ENCODE data around the gene PID1.

The PID1 gene, protein sequence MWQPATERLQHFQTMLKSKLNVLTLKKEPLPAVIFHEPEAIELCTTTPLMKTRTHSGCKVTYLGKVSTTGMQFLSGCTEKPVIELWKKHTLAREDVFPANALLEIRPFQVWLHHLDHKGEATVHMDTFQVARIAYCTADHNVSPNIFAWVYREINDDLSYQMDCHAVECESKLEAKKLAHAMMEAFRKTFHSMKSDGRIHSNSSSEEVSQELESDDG

DNA sequence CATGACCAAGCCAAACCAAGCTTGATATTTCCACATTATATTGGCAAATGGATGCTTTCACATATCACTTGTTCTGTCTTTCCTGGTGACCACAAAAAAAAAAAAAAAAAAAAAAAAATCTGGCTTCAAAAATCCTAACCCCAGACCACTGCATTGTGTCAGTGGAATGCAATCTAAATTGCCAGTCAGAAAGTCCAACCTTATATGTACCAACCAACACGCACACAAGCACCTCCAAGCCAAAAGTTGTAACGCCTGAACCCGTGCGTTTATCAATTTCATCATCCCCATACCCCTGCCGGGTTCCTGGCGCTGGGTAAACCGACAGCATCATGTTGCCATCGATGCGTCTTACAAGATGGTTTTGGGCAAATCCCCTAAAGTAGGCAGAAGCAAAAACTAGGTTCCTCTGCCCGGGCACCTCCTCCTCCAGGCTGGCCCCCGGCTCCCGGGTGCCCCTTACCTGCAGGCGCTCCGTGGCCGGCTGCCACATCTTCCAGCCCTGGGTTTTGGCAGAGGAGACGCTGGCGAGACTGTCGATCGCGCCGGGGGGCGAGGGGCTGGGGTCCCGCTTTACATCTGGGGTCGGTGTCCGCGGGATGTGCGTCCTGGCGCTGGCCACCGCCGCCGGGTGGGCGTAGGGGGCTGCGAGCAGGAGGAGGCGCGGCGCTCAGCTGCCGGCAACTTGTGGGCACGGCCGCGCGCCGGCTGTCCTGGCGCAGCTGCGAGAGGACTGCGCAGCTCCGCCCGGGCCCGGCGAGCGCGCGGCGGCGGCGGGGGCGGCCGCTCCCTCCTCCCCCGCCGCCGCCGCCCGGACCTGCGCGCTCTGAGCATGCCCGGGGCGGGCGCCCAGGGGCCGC is at the start of gene PID1:
Gene PID1, minus strand, starts transcription at position 737 of the 860 bp plus-strand sequence. Its CDS starts 244 bp downstream, at position 493.
- peak; percentile 22 for DNase-seq

DNA sequence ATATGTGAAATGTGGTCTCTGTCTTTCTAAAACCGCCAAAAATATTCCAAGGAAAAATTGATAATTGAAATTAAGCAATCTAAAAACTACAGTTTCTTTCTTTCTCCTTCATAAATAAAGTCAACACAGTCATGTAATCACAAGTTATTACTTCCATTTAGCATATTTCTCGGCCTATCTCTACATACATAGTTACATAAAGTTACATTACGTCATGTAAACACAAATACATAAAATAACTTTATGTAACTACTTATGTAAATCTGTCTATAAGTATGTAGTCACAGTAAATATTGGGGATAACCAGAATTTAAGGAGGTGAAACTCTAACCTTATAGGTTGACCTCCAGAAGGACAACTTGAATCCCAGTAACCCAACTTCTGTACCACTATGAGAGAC is 48.5 kb upstream of the PID1 start:
- no peak for DNase-seq

DNA sequence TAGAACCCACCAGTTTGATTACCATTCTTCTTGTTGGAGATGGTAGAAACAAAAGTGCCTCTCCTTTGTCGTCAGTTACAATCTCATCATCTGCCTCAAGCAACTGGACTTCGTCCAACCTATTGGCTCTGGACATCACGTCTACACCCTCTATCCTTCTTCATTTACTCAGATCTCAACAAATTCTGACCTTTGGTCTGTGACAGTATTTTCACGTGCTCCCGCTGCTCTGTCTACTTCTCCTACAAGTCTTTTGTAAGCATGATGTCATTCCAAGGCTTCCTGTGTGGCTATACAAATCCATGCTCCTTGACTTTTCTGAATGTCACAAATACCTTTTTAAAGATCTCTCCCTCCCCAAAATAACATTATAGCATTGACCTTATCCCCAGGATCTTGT is 43.0 kb upstream of the PID1 start:
- DNase-seq: no peak

DNA sequence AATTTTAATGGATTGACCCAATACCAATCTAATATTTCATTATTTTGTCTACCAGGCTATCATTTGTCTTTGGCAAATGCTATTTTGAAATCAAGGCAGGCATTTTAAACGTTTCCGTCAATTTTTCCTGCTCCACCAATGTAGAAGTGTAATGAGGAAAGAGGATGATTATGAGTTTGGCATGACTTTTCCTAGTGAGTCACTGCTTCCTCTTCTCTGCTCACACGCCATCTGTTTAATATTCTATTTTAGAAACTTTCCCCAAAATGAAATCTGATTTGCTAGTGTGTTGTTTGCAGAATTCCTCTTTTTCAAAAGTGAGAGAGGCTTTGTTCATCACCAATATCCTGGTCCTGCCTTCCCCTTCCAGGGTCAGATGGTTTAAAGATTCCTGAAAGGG is 42.5 kb upstream of the PID1 start:
- DNase-seq: no peak

DNA sequence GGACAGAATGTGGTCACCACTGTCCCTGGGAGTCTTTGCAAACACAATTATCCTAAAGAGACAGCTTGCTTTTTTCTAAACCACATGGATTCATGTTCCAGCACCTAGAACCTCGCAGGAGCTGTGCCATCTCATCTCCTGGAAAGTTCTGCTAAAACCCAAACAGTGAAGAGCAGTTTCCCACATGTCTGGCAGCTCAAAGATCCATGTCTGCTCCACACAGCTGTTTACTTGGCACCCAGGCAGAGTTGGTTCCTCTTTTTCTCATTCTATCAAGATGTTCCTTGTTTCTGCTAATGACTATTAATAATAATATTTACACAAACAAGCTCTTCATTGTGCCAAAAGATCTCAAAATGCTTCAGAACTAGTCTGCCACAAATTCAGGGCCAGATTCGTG is 30.1 kb upstream of the PID1 start:
- no peak for DNase-seq

DNA sequence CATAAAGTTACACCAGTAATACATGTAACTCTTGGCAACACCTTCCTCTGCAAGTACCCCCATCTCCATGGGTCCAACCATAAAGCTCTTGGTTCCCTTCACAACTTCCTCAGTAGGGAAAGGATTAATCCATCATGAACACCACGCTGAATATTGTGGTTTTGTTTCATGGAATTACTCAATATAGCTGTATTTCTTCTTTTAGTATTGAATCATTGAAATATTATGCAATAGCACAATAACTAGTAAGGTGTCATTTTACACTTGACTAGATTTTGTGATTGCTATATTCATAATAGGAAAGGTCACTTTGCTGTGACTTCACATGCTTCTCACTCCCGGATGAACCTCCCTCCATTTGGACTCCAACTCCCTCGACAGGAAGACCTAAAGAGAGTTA is 29.7 kb upstream of the PID1 start:
- no peak for DNase-seq

DNA sequence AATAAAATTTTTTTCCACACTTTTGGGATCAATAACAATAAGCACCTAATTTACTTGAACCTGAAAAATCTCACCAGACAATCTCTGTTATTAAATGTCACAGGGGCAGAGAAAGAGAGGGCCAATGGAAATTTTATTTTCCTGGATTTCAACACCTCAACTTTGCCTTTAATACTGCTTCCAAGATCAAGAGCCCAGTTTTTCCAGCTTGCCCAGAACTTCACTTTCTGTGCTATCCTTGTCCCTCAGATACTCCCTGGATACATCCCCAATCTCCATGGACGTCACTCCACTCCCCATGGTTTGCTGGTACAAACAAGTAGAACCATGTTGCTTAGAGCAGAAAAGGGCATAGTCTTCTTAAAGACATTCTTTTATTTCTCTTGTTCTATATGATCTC is 29.3 kb upstream of the PID1 start:
- DNase-seq: no peak

DNA sequence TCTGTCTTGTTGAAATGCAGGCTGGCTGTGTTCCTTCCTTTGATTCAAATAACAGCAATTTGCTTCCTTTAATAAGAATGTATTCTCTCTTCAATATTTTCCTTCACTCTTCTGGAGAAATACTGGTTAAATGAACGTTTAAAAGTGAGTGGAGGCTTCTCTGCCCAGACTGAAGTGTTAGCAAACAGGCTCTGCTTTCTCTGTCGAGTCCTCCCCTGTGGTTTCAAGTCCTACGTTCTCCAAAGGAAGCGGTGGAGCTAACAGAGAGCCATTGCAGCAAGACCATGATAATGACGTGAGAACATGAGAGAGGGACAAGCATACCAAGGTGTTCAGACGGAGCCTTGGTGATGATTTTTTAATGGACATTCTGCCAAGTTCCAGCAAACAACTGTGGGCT is 26.2 kb upstream of the PID1 start:
- peak; percentile 11 for DNase-seq

DNA sequence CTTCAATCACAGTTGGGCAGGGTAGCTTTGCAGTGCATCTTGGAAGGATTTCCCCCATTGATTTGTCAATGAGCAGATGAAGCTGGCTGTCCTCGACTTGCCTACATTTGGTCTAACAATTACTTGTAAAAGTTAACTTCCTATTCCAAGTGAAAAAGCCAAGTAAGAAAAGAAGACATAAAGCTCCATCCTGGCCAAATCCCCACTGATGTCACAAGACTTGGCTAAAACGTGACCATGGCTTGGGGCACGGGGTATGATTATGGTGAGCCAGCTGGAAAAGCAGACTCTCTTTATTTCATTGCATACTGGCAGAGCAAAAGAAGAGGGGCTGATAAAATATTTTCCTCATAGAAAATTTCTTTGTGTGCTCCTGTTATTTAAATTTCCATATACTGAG is 25.4 kb upstream of the PID1 start:
- DNase-seq: no peak

DNA sequence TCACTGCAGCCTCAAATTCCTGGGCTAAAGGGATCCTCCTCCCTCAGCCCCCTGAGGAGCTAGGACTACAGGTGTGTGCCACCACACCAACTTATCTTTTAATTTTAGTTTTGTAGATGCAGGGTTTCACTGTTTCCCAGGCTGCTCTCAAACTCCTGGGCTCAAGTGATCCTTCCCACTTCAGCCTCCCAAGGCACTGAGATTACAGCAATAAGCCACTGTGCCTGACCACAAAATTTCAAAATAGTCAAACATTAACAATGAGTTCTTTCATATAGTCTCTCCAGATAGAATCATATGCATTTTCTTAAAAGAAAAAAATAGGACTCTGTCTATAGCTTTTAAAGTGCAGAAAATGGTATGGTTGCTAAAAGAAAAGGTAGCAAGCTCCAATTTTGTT is 24.9 kb upstream of the PID1 start:
- no peak for DNase-seq

DNA sequence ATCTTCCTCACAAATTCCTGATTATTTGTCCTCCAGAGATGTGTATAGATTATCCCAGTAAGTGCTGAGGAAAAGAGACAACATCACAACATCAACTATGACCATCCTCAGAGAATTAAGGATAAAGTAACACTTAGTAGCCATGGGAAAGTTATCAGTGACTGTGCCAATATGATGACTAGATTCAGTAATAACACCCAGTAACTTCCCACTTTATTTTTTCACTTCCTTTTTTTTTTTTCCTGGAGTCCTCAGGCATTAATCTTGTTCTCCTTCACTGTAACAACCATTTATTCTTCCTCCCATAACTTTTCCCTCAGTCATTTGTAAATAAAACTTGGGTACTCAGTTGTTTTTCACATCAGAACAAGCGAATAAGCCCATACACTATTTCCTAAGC is 16.7 kb upstream of the PID1 start:
- DNase-seq: no peak

DNA sequence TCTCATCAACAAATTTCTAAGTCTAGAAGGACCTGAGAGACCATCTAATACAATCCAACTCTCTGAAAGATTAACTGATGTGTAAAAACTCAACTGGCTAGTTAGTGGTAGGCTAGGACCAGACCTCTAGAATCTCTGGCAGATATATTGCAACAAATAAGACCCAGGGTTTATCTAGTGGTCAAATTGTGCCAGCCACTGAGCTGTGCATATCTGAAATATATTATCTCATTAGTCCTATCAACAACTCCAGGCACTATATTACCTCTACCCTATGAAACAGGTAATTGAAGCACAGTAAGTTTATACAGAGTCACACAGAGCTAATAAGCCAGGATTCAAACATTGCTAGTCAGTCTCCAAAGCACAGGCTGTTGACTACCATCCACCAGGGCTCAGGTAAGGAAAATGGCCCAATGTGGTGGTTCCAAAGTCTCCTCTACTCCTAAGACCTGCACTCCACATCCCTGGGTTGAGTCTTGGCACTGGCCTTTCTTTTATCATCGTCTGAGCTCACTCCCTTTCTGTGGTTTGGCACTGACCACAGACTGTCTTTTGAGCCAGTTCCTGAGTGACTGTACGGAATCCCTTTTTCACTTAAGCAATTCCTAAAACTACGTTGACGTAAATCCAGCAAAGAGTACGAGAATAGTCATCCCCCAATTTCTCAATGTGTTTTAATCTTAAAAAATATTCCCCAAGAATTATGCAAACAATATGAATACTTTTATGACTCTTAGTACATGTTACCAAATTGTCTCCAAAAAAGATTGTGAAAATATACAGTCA is 11.9 kb upstream of the PID1 start:
- no peak for DNase-seq

DNA sequence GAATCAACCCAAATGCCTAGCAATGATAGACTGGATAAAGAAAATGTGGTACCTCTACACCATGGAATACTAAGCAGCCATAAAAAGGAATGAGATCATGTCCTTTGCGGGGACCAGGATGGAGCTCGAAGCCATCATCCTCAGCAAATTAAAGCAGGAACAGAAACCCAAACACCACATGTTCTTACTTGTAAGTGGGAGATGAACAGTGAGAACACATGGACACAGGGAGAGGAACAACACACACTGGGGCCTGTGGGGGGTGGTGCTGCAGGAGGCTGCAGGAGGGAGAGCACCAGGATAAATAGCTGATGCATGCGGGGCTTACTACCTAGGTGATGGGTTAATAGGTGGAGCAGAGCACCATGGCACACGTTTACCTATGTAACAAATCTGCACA is 8.4 kb upstream of the PID1 start:
- no peak for DNase-seq

DNA sequence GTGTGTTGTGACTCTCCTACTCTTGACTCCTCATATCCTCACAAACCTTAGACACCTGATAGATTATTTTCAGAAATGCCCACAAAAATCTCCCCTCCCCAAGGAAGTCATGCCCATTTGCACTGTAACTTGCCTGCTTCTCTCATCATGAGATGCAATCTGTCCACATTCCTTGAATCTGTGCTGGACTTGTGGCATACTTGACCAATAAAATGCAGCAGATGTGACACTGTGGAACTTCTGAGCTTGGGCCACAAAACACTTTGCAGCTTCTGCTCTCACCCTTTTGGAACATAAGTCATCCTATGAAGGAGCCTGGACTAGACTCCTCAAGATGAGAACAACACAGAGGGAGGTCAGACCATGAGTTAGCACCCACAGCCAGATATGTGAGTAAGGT is 4.4 kb upstream of the PID1 start:
- no peak for DNase-seq

DNA sequence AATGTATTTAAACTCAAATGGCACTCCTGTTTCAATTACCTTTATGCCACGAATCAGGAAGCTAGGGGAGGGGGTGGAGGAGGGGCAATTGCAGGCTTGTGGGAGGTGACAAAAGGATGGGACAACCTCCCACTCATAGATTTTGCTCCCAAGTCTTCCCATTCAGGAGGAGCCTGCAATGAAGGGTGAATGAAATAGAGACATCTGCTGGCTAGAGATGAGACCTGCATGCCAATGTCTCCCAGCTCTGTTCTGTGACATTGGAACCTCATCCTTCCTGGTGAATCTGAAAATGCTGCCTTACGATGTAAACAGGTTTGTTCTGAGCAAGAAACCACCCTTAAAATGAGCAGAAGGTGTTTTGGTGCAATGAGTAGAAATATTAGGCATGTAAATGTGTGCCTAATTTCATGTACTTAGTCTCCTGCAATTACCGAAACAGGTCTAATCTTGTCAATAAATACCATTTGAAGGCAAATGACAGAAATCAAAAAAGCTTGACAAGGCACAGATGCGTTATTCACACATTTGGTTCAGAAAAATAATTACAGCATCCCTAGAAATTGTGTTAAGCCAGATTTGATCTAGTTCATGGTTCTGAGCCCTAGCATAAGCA is 2.7 kb upstream of the PID1 start:
- peak; percentile 45 for DNase-seq

DNA sequence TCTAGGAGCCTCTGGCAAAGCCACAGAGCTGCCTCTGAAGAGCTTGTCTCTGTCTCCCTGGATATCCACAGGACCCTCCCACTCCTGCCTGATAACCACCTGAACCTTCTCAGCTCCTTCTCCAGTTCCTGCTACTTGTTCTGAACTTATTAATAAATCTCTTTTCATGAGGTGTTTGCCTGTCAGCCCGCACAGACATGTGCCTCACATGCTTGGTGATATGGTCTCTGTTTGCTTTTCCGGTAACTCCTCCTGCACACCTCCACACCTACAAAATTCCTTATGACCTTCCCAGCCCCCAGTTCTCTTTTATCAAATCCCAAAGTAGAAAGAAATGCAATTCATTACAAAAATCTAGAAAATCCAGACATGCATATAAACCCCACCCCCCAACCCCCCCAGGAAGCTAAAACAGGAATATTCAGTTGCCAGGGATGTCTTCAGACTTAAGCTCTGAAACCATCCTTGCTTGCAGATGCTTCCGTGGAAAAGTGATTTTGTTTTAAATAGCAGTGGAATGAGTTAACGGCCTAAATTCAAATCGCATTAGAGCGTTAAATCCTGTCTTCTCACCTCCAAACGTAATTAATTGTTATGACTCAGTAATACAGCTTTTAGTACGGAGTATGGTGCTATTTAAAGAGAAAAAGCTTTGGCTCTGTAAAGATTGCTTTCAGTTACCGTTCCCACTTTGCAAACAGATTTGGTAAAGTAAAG is 2.1 kb upstream of the PID1 start:
- DNase-seq: no peak

DNA sequence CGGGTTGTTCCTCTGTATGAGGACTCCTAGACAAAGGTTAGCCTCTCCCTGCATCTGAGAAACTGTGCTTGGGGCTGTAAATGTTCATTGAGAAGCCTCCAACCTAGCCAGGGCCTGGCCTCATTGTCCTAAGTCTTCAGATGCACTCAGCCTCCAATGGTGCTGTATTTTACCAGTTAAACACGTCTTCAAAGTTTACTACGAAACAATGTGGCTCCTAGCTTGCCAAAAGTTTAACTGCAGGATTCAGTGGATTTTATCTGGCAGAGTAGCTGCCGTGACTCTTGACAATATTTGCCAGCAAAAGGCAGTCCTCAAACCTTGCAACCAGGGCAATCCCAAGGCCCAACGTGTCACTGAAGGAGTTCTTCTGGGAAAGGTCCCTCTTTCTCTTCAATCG is 1.1 kb downstream of the PID1 start:
- no peak for DNase-seq

DNA sequence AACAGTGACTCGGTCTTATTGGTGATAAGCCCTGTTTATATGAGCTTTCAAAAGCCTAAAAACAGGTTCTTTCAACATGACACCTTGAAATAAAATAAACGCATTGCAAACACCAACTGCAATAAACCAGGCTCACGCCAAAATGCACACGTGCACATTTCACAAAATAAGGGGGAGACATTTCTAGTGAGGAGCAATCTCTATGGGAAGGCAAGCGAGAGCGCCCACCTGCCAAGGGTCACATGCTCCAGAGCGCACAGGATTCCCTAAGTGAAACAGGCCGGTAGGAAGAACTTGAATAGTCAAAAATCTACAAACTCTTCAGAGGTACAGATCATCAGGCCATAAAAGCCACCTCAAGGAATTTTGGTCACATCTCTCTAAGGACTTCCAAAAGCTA is 1.9 kb downstream of the PID1 start:
- no peak for DNase-seq

DNA sequence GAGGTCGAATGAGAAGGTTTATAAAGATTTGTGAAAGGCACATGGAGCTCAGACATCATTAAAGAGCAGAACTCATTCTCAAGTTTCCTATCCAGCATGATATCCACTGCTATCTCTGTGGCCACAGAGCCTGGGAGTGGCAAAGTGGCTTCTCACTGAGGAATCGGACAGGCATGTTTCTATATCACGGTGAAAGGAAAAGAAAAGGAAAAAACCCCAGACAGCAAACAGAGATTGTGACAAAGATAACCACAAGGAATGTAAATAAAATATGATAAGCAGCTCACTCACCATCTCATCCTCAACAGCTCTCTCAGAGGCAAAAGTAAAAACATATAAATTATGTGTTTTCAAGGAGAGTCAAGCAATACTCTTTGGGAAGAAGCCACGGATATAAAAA is 2.5 kb downstream of the PID1 start:
- DNase-seq: no peak

DNA sequence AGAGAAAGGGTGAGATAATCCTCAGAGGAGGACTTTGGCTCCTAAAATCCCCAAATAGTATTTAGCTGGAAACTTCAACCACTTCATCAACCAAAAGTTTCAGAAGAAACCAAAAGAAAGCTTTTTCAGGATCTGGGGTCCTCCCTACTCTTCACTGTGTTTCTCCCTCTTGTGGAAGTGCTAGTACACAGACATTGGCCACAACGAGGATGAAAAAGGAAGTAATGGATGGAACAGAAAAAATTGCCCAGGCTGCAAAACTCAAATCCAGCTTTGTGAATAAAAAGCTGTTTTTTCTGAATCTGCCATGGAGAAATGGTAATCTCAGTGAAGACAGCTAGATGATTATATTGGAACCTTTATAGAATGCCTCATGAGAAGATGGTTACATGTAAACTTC is 4.0 kb downstream of the PID1 start:
- DNase-seq: no peak

DNA sequence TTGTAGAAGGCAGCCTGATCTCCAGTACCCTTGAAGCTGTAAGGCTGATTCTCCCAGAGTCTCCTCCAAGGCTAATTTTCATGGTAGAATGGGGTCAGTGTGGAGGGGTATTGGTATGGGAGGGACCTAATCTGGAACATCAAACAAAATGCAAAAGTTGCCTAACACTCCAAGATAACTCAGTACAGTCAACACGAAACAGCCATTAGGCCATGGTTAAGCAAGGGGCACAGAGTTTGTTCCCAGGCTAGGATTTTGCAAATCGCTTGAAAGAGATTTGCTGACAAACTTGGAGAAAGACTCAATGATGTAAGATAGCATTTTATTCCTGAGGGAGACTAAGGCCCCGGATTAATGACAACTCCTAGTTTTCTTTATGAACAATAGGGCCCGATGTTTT is 5.4 kb downstream of the PID1 start:
- no peak for DNase-seq

DNA sequence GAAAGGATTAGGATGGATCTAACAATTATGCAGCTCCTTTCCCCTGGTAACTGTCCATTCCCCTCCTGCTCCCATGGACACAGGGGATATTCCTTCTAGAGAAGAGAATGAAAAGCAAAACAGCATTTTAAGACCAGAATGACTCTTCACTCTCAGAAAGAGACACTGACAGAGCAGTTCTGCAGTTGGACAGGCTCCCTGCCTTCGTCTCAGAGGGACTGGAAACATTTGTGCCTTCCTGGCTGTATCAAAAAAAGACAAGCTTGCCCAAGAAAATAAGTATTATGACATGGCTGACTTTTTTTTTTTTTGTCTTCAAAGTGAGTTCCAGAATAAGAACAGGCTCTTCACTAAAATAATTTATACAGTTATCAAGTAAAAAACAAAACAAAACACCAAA is 9.5 kb downstream of the PID1 start:
- DNase-seq: no peak

DNA sequence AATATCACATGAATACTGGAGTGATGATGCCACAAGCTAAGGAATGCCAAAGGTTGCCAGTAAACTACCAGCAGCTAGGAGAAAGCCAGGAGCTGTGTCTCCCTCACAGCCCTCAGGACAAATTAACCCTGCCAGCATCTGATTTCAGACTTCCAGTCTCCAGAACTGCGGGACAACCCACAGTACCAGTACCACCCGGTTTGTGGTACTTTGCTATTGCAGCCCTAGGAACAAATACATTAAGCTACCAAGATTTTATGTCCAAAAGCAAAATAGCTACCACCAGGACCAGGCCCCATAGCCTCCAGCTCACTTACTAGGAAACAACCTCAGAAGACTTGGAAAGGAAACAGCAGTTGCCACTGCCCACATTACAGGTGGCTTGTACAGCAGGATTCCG is 10.0 kb downstream of the PID1 start:
- no peak for DNase-seq
